MM.1S (cell line): ENCODE data around the gene PUDP.

Source experiments
- CTCF ChIP-seq: fragments of 300-600 bp; sonication (generic); IDR thresholded peaks from 2 replicates; pipeline ENCODE4 v1.5.1; 2016; ENCODE audit warnings: antibody characterized with exemption, low read length, mixed read lengths
- EZH2 ChIP-seq: fragments of 300-600 bp; sonication (generic); optimal IDR thresholded peaks from 2 replicates; pipeline ENCODE3; 2017; ENCODE audit warnings: low read depth, mild to moderate bottlenecking, antibody characterized with exemption, low read length, mixed read lengths
- EZH2phosphoT487 ChIP-seq: fragments of 300-600 bp; sonication (generic); IDR thresholded peaks from 2 replicates; pipeline ENCODE4 v1.6.1; 2018; ENCODE audit warnings: antibody characterized with exemption, low read length

GRCh38 chrX:7065473-7065872 lies 82.5 kb downstream of the PUDP start:
- TF ChIP-seq CTCF = no peak
- TF ChIP-seq EZH2phosphoT487 = no peak
- no peak for TF ChIP-seq EZH2
